ENCODE data around the gene PKP4.

Gene PKP4

DNA sequence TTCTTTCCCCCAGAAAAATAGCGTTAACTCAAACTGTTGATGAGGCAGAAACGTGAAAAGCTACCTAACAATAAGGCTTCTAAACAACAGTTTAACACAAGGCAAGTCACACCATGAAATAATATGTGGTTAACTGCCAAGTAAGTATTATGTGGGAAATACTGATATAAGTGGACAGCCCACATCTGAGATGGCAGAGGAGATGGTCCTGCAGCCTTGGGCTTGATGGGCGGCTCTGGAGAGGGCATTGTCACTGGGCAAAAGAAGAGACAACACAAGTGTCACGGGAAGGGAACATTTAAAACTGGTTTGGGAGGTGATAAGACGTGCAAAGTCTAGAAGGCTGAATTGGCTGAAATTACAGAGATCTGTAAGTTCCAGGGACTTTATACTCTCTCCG, 147.2 kb downstream of the PKP4 start:
- no peak for DNase-seq

- DNase-seq, result no peak
Observed at GRCh38 chr2:158610059-158610458, 153.3 kb downstream of the PKP4 start.

GRCh38 chr2:158616480-158617000, 159.8 kb downstream of the PKP4 start:
- DNase-seq, result no peak

GRCh38 chr2:158618891-158619490, 162.2 kb downstream of the PKP4 start:
- no peak for DNase-seq

DNA sequence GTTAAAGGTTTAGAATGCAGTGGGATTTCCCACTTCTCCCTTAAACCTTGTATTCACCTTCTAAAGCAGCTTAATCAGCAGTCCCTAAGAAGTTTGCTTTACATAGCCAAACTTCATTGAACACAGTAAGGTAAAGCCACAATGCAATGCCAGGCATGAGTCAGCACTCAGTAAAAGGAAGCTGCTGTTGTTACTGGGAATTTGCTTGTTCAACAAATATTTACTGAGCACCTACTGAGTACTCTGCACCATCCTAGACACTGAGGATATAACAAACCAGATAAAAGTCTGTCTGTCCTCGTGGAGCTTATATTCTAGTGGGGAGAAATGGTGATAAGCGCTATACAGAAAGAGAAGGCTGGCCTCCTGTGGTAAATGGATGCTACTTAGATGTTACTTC, 162.7 kb downstream of the PKP4 start:
- DNase-seq, result no peak

DNA sequence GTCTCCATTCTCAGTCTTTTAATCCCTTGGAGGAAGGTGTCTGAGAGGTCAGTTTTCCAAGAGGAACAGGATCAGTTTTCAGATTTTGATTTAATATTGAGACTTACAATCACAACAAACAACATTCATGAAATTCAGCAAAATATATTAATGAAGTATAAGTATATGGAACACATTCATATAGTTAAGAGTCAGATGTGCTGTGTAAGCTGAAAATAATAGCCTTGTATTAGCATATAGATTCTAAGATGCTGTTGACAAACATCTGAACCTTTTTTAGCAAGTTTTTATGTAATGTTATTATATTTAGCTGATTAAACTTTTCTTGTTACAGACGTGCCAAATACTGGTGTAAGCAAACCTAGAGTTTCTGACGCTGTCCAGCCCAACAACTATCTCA, 163.9 kb downstream of the PKP4 start:
- no peak for DNase-seq

- no peak for DNase-seq
Observed at GRCh38 chr2:158624071-158624667, 167.4 kb downstream of the PKP4 start.

- DNase-seq, result no peak
Observed at GRCh38 chr2:158624961-158625360, 168.2 kb downstream of the PKP4 start.

DNA sequence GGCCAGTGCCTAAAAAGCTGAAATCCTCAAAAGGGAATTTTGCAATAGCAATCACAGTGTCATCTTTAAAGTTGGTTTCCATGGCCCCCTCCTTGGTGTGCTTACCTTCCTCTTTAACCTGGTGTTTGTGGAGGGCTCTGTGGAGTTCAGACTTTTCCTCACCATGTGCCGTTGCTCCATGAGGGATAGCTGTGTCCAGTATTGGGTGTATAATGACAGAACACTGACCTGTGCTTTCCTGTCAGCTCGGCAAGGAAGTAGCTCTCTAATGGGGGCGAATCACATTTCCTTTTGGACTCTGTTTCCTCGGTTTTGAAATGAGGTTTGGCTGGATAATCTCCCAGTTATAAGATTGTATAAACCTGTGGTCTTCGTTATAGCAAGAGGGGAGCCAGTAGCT, 172.4 kb downstream of the PKP4 start:
- no peak for DNase-seq

- no peak for DNase-seq
Observed at GRCh38 chr2:158633261-158633660, 176.5 kb downstream of the PKP4 start.

- no peak for DNase-seq
Observed at GRCh38 chr2:158634627-158635026, 177.9 kb downstream of the PKP4 start.

GRCh38 chr2:158635961-158636601, 179.3 kb downstream of the PKP4 start:
- no peak for DNase-seq

DNA sequence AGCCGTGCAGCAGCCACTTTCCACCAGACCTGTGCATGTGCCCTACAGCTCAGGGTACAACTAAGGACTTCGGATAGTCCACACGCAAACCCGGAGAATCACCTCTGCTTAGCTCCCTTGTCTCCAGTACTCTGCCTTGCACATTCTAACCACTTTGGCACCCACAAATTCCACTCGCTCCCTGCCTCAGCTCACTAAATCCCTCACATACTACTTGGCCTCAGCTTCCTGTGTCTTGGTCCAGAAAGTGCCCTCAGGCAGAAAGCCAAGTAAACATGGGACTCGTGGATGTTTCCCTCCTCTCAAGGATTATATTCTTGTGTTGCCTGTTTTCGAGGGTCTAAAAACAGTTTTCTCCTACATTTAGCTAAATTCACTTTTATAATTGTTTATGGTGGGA, 180.6 kb downstream of the PKP4 start:
- DNase-seq, result no peak

- no peak for DNase-seq
Observed at GRCh38 chr2:158644139-158644538, 187.4 kb downstream of the PKP4 start.

DNA sequence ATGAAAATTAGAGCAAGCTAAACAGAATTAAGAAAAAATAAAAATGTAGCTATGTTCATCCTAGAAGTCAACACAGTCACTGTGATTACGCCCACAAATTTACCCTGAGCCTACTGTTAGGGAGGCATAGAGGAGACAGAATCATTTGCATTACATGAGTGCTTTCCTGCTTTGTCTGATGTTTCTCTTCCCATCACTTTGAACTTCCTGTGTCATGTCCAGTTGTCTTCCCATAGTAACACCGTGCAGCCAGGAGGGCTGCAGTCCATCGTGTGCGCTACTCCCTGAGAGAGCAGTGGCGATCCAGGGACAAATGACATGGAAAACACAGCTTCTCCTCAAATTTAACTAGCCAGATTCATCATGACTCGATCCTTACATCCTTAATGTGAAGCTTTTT, 188.5 kb downstream of the PKP4 start:
- DNase-seq, result no peak

- no peak for DNase-seq
Observed at GRCh38 chr2:158647436-158648231, 190.9 kb downstream of the PKP4 start.

DNA sequence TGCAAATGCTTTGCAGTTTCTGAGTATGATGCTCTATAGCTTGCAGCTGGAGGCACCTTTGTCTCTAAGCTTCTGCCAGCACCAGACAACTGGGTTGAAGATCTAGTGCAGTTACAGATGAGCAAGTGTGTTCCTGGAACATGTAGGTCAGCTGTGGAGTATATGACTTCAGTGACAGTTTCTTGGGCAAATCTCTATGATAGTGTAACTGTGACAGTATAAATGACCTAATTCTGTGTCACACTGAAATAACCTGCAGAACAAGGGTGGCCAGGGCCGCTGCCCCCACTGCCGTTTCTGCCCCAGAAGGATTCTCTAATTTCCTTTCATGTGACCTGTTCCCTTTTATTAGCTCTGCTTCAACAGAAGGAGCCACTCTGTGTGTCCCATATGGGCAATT, 193.1 kb downstream of the PKP4 start:
- DNase-seq, result no peak

DNA sequence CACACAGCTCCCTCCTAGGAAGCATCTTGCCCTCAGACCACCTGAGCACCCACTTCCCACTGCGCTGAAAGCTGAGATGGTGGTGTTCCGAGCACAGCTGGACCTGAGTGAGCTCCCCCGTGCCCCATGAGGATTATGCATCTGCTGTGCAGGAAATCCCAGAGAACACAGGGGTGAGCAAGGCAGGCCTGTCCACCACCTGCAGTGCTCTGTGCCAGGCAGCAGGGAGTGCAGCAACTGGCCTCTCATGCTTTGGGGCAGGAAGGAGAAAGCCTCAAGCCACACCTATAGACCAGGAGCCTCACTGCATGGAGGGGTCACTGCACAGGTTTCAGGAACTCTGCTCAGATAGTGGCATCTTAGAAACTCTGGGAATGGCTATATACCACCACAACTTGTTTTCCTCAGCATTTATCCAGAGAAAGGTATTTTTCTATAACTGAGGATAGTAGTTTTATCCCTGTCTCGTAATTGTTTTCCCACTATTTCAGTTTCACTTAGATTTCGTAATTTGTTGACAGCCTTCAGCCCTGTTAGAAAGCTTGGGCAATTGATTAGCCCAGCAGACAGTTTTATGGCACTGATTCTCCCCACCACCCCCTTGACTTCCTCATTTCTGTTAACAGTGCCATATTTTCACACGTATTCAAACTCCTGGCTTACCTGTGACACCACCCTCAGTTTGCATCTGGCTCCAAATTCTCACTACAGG, 194.1 kb downstream of the PKP4 start:
- no peak for DNase-seq

DNA sequence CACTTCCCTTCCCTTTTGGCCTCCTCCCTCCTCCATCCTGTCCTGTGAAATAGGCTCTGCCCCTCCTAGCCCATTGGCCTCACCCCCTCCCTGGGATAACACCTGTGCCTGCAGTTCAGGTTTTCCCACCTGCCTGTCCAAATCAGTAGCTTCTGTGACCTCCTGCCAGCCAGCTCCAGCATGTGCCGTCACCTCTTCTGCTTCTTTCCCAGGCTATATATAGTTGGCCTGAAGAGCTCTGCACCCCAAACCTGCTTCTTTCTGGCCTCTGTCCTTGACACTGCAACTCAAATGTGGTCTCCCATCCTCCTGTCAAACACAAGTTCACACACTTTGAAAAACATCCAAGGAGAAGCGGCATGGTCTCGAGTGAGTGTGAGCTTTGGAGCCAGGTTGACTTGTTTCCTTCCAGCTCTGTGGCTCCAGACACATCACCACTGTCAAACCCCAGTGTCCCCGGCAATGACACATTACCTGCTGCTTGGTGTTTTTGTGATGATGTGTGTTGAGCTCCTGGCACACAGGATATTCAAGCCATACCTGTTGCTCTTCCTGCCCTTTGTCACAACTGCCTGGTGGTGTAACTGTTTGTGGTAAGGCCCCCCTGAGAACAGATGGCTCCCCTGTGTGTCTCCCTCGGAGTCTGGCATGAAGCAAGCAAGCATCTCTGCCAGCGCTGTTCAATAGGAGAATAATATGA, 194.8 kb downstream of the PKP4 start:
- no peak for DNase-seq

- no peak for DNase-seq
Observed at GRCh38 chr2:158655628-158656027, 198.9 kb downstream of the PKP4 start.

DNA sequence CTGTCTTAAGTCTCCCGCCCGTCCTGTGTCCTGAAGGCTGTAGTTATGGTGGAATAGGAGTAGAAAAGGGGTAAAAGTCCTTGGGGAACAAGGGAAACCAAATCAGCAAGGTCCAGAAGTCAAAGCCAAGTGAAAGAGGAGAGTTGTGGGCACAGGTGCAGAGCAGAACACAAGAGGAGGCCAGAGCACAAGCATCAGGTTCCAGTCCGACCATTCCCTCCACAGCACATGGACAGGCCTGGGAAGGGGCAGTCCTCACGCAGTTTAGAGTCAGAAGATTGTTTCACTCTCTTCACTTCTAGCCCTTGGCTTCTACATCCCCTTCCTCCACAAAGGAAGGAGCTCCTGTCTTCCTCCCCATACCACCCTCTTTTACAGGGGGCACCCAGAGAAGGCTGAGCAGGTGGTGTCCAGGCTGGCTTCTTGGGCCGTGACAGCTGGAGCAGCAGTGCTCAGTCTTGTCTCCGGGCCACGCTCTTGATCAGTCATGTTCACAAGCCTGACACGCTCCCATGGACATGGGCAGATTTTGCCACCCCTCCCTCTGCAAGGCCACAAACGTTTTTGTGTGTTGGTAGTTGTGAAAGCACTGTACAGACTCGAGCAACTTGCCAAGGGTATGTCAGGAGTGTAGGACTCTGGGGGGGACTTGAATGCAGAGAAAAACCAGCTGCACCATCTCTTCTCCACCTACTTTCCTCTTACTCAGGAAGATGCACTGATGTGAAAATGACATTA, 199.9 kb downstream of the PKP4 start:
- no peak for DNase-seq

DNA sequence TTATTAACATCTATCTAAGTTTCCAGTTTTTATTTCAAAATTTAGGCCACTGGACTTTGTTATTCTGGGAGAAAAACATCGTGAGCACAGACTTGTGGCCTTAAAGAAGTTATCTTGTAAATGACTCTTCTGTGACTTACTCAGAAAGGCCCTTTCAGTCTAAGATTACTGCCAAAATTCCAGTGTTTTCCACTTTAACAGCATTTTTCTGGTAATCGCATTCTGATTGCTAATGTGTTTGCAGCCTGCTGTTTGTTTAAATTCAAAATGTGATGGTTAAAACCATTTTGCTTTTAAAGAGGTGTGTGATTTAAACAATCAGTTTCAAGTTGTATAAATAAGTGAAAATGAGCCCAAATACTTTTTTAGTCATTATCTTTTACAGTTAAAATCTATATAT, 201.6 kb downstream of the PKP4 start:
- DNase-seq, result no peak

All from NCI-H446 treated with DMSO at 0.1 percent for 48 hours (cell line).